Measurements from ENCODE around the gene YPEL3. TPM values are rescaled to one million over a fixed set of nuclear protein-coding genes. Genes with fewer than 3 reads are reported as not detected.

Gene YPEL3
- total RNA-seq, 4 donors from 2014 or later = 81.9 to 197 (median 122) TPM

DNA sequence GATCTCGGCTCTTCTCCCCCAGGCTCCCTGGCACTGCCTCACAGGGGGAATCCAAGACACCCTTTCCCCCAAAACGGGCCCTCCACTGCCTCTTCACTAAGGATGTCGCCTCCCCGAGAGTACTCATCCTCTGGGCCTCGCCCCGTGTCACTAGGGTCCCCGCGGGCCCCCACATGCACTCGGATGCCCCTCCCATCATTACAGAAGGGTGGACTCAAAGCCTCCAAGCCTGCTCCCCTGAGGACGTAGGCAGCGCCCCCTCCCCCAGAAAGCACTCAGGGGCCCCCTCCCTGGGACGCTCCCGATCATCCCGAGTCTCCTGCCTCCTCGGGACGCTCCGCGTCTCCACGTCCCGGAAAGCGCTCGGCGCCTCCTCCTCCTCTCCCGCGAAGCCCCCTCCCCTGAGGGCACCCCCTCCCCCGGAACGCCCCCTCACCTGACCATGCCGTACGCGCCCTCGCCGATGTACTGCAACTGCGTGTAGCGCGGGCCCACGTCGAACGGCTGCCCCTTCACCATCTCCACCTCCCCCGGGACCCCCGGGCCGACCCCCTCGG is 26.7 kb upstream of the YPEL3 start:
- peak overlapping the region; percentile 64 to 92 (median 77) for H3K4me3 ChIP-seq
- 0 to 1% methylated on average over 15 to 35 of the region's 42 CpGs for WGBS, 2 donors
- no peaks in the 10 kb centered on the region for H3K9me3 ChIP-seq

DNA sequence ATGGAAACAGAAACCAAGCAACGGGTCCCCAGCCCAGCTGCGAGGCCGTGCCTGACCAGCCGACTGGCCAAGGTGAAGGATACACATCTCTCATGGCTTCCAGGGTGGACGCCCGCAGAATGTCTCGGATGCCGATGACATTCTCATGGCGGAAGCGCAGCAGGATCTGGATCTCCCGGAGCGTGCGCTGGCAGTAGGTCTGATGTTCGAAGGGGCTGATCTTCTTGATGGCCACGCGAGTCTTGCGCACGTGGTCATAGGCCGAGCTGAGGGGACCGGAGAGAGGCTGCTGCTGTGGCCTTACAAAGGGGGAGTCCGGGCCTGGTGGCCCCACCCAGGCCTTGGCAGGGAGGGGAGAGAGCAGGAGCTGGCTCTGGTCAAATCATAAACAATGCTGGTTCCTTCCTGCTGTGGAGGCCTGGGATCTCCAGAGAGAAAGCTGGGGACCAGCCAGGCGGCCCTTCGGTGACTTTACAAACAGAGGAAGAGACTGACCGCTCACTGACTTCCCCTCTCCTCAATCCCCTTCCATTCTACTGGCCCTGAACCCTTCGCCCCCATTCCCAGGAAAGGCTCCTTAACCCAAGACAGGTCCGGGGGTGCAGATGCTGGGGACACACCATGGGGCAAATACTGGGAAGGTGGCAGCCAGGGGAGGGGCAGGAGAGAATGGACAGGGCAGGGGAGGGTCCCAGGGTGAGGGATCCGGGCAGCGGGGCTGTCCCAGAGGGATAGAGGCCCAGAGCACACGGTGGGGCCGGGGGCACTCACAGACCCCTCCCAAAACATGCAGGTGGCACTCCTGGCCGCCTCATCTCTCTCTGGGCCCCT is 25.9 kb upstream of the YPEL3 start:
- peak; percentile 58 to 62 for DNase-seq (ENCODE audit: low spot score in 2 of 2)
- H3K9me3 ChIP-seq = no peaks in the 10 kb centered on the region
- H3K27ac ChIP-seq = peak overlapping the region; percentile 90 to 94 (median 92)
- H3K36me3 ChIP-seq = peaks cover 0 to 35% (median 13%) of the 10 kb centered on the region in 3 donors
- peak overlapping the region; percentile 64 to 92 (median 77) for H3K4me3 ChIP-seq
- TF ChIP-seq EP300 (IDR thresholded peaks at IDR 0.05) = peak in 1 of 2 donors; percentile 38
- no peak for TF ChIP-seq POLR2A (IDR thresholded peaks at IDR 0.05)
- TF ChIP-seq, protein P1, sequence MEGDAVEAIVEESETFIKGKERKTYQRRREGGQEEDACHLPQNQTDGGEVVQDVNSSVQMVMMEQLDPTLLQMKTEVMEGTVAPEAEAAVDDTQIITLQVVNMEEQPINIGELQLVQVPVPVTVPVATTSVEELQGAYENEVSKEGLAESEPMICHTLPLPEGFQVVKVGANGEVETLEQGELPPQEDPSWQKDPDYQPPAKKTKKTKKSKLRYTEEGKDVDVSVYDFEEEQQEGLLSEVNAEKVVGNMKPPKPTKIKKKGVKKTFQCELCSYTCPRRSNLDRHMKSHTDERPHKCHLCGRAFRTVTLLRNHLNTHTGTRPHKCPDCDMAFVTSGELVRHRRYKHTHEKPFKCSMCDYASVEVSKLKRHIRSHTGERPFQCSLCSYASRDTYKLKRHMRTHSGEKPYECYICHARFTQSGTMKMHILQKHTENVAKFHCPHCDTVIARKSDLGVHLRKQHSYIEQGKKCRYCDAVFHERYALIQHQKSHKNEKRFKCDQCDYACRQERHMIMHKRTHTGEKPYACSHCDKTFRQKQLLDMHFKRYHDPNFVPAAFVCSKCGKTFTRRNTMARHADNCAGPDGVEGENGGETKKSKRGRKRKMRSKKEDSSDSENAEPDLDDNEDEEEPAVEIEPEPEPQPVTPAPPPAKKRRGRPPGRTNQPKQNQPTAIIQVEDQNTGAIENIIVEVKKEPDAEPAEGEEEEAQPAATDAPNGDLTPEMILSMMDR (IDR thresholded peaks at IDR 0.05) = no peak
- H3K27me3 ChIP-seq = no peaks in the 10 kb centered on the region
- peaks cover 0 to 31% (median 21%) of the 10 kb centered on the region in 4 donors for H3K4me1 ChIP-seq
- WGBS, 2 donors = 43 to 48% methylated on average over 19 to 26 of the region's 31 CpGs

More for the DNA sequence above, 26.7 kb upstream of the YPEL3 start:
- peak overlapping the region; percentile 90 to 94 (median 92) for H3K27ac ChIP-seq
- peaks cover 0 to 31% (median 21%) of the 10 kb centered on the region in 4 donors for H3K4me1 ChIP-seq
- no peak for TF ChIP-seq POLR2A (IDR thresholded peaks at IDR 0.05)
- TF ChIP-seq EP300 (IDR thresholded peaks at IDR 0.05) = no peak
- TF ChIP-seq, protein P1 (IDR thresholded peaks at IDR 0.05) = no peak
- H3K27me3 ChIP-seq = no peaks in the 10 kb centered on the region
- DNase-seq (ENCODE audit: low spot score in 2 of 2) = no peak
- H3K36me3 ChIP-seq = peaks cover 0 to 28% (median 6%) of the 10 kb centered on the region in 3 donors

DNA sequence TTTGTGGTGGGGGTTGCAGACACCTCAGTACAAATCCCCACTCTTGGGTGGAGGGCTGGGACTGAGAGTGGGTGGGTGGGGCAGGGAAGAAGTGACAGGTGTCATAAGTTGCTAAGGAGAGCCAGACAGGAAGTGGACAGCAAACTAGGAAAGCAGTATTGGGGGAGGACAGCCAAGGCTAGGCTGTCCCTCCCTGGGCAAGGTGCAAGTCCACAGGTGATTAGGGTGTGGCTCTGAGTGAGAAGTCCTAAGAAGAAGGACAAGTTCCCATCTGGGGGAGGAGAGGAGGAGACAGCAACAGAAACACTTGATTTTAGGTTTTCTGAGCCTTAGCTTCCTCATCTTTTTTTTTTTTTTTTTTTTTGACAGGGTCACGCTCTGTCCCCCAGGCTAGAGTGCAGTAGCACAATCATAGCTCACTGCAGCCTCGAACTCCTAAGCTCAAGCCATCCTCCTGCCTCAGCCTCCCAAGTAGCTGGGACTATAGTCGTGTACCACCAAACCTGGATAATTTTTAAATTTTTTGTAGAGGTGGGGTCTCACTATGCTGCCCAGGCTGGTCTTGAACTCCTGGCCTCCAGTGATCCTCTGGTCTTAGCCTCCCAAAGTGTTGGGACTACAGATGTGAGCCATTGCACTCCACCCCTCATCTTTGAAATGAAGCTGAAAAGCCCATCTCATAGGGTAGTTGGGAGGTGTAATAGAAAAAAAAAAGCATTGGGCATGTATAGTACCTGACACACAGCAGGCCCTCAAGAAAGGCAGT is 24.5 kb upstream of the YPEL3 start:
- peak overlapping the region in 1 of 4 donors; percentile 92 for H3K27ac ChIP-seq
- no peaks in the 10 kb centered on the region for H3K27me3 ChIP-seq
- no peak overlapping the region for H3K4me3 ChIP-seq
- DNase-seq (ENCODE audit: low spot score in 2 of 2) = no peak
- WGBS, 2 donors = 86 to 89% methylated on average over 3 of the region's 3 CpGs
- peaks cover 0 to 49% (median 20%) of the 10 kb centered on the region in 3 donors for H3K36me3 ChIP-seq
- peaks cover 0 to 31% (median 21%) of the 10 kb centered on the region in 4 donors for H3K4me1 ChIP-seq
- H3K9me3 ChIP-seq = no peaks in the 10 kb centered on the region
- no peak for TF ChIP-seq POLR2A (IDR thresholded peaks at IDR 0.05)
- TF ChIP-seq, protein P1 (IDR thresholded peaks at IDR 0.05) = no peak
- no peak for TF ChIP-seq EP300 (IDR thresholded peaks at IDR 0.05)

DNA sequence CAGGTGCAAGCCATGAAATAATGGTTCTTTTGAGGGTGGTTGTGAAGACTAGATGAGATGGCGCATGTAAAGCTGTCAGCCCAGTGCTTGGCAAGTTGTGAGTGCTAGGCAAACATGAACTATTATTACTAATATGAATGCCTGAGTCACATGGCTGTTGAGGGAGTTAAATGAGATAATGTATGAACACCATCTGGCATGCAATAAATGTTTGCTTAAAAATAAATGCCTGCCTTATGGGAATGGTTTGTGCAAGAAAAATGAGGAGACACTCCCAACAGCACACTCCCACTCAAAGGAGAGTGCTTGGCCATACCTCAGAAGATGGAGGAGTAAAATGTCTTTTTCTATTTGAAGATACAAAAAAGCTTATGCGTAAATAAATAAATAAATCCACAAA is 23.4 kb upstream of the YPEL3 start:
- 86 to 88% methylated on average over 2 of the region's 2 CpGs for WGBS, 2 donors
- Histone ChIP-seq H3K4me1 (peaks cover 0 to 32% (median 19%) of the 10 kb centered on the region in 4 donors), H3K27me3 (no peaks in the 10 kb centered on the region), H3K4me3 (no peak overlapping the region), H3K27ac (no peak overlapping the region), H3K36me3 (peaks cover 0 to 60% (median 20%) of the 10 kb centered on the region in 3 donors), H3K9me3 (no peaks in the 10 kb centered on the region)
- DNase-seq (ENCODE audit: low spot score in 2 of 2) = no peak
- TF ChIP-seq, protein P1 (IDR thresholded peaks at IDR 0.05) = no peak
- TF ChIP-seq POLR2A (IDR thresholded peaks at IDR 0.05) (no peak), EP300 (IDR thresholded peaks at IDR 0.05) (no peak)
